PFSK-1 (cell line): Measurements from ENCODE around the gene FXYD4.

Experiments
- POLR2AphosphoS5 ChIP-seq: IDR thresholded peaks from 2 replicates; pipeline ENCODE4 v1.6.1; 2012; ENCODE audit warnings: low read depth, mild to moderate bottlenecking, control low read depth, low read length, moderate library complexity
- SIN3A ChIP-seq: IDR thresholded peaks from 2 replicates; pipeline ENCODE4 v1.6.1; 2012; ENCODE audit warnings: mild to moderate bottlenecking, low read length, moderate library complexity, borderline replicate concordance; ENCODE audit not compliant: insufficient read depth
- TAF1 ChIP-seq: IDR thresholded peaks from 2 replicates; pipeline ENCODE4 v1.6.1; 2012; ENCODE audit warnings: low read length, control low read depth, borderline replicate concordance; ENCODE audit not compliant: insufficient read depth

GRCh38 chr10:43371418-43371817, at the start of gene FXYD4:
- no peak for TF ChIP-seq SIN3A
- no peak for TF ChIP-seq POLR2AphosphoS5
- no peak for TF ChIP-seq TAF1
